KMS-11 (cell line): ENCODE results near the gene KLK2.

Source experiments
- H2AFZ ChIP-seq: fragments of 200-600 bp; sonication (generic); 2 replicates; pipeline ENCODE4 v1.6.1; 2016; ENCODE audit warnings: antibody characterized with exemption, mixed run types, low read depth
- H3K27ac ChIP-seq: fragments of 200-600 bp; sonication (generic); 2 replicates; pipeline ENCODE4 v1.6.1; 2016; ENCODE audit warnings: mild to moderate bottlenecking, mixed run types
- H3K27me3 ChIP-seq: fragments of 200-600 bp; sonication (generic); 2 replicates; pipeline ENCODE4 v1.6.1; 2017; ENCODE audit warnings: mild to moderate bottlenecking, low read depth, mixed run types, moderate library complexity; ENCODE audit not compliant: insufficient read depth
- H3K36me3 ChIP-seq: fragments of 200-600 bp; sonication (generic); 2 replicates; pipeline ENCODE4 v1.6.1; 2017; ENCODE audit warnings: mild to moderate bottlenecking, mixed run types; ENCODE audit not compliant: insufficient read depth
- H3K4me1 ChIP-seq: fragments of 200-600 bp; sonication (generic); 2 replicates; pipeline ENCODE4 v1.6.1; 2016; ENCODE audit warnings: mild to moderate bottlenecking, low read depth, mixed run types; ENCODE audit not compliant: poor library complexity, severe bottlenecking
- H3K4me2 ChIP-seq: fragments of 200-600 bp; sonication (generic); 2 replicates; pipeline ENCODE4 v1.7.0; 2016; ENCODE audit warnings: mild to moderate bottlenecking, mixed run types
- H3K4me3 ChIP-seq: fragments of 200-600 bp; sonication (generic); IDR thresholded peaks from 2 replicates; pipeline ENCODE4 v1.6.1; 2017; ENCODE audit warnings: low read depth, low read length, mixed read lengths; ENCODE audit not compliant: insufficient read depth
- H3K79me2 ChIP-seq: fragments of 200-600 bp; sonication (generic); 2 replicates; pipeline ENCODE4 v1.6.1; 2016; ENCODE audit warnings: low read depth, mixed run types; ENCODE audit not compliant: insufficient read depth
- H3K9ac ChIP-seq: fragments of 200-600 bp; sonication (generic); 2 replicates; pipeline ENCODE4 v1.6.1; 2016; ENCODE audit warnings: mild to moderate bottlenecking, mixed run types
- H4K20me1 ChIP-seq: fragments of 200-600 bp; sonication (generic); 2 replicates; pipeline ENCODE4 v1.6.1; 2016; ENCODE audit warnings: mild to moderate bottlenecking, mixed run types; ENCODE audit not compliant: insufficient read depth
- CTCF ChIP-seq: fragments of 200-600 bp; sonication (generic); conservative IDR thresholded peaks from 2 replicates; pipeline ENCODE4 v1.6.1; 2017; ENCODE audit warnings: low read depth, mild to moderate bottlenecking, antibody characterized with exemption, low read length, moderate library complexity, mixed read lengths

The KLK2 gene

GRCh38 chr19:50889638-50890037 is 16.4 kb downstream of the KLK2 start:
- H3K36me3 ChIP-seq = no peaks in the 10 kb centered on the region
- no peak for TF ChIP-seq CTCF
- no peak overlapping the region for H2AFZ ChIP-seq
- no peaks in the 10 kb centered on the region; the same call in 1 of the 2 replicates for H3K27me3 ChIP-seq
- H3K9ac ChIP-seq = no peak overlapping the region
- H4K20me1 ChIP-seq = no peaks in the 10 kb centered on the region
- no peaks in the 10 kb centered on the region for H3K4me1 ChIP-seq
- no peak overlapping the region for H3K4me3 ChIP-seq
- H3K79me2 ChIP-seq = no peaks in the 10 kb centered on the region
- H3K27ac ChIP-seq = no peak overlapping the region
- H3K4me2 ChIP-seq = no peak overlapping the region

- Histone ChIP-seq H4K20me1 (no peaks in the 10 kb centered on the region), H3K9ac (no peak overlapping the region), H3K4me3 (no peak overlapping the region), H3K36me3 (no peaks in the 10 kb centered on the region), H3K27me3 (no peaks in the 10 kb centered on the region; the same call in 1 of the 2 replicates), H3K27ac (no peak overlapping the region), H3K4me2 (no peak overlapping the region), H2AFZ (no peak overlapping the region), H3K79me2 (no peaks in the 10 kb centered on the region), H3K4me1 (no peaks in the 10 kb centered on the region)
- no peak for TF ChIP-seq CTCF
Measured at GRCh38 chr19:50890422-50891252, 17.4 kb downstream of the KLK2 start.

GRCh38 chr19:50891253-50891625 is 18.0 kb downstream of the KLK2 start:
- Histone ChIP-seq H4K20me1 (no peaks in the 10 kb centered on the region), H3K4me3 (no peak overlapping the region), H3K27me3 (no peaks in the 10 kb centered on the region; the same call in 1 of the 2 replicates), H3K9ac (no peak overlapping the region), H2AFZ (no peak overlapping the region), H3K79me2 (no peaks in the 10 kb centered on the region), H3K4me1 (no peaks in the 10 kb centered on the region), H3K27ac (no peak overlapping the region), H3K4me2 (no peak overlapping the region), H3K36me3 (no peaks in the 10 kb centered on the region)
- no peak for TF ChIP-seq CTCF

GRCh38 chr19:50893047-50893736 is 20.0 kb downstream of the KLK2 start:
- Histone ChIP-seq H3K9ac (no peak overlapping the region), H3K4me2 (no peak overlapping the region), H3K4me1 (no peaks in the 10 kb centered on the region), H2AFZ (no peak overlapping the region), H4K20me1 (no peaks in the 10 kb centered on the region), H3K36me3 (no peaks in the 10 kb centered on the region), H3K4me3 (no peak overlapping the region), H3K27ac (no peak overlapping the region), H3K79me2 (no peaks in the 10 kb centered on the region), H3K27me3 (no peaks in the 10 kb centered on the region; the same call in 1 of the 2 replicates)
- TF ChIP-seq CTCF = 0 out of 2 replicates have a peak, but pooled peaks have one; percentile 19
